Hypothalamus (tissue), 51 donors: ENCODE results near the gene NME9.
A peak's percentile ranks its signal among the peaks of the same experiment; 100 is the strongest.

Experiments used
- DNase-seq, 51 donors: peaks; one replicate each; lab custom pipeline; 2025; lab: John Stamatoyannopoulos, UW

The NME9 gene

GRCh38 chr3:138338244-138338643, 8.6 kb upstream of the NME9 start:
- DNase-seq = no peak

- DNase-seq = no peak
Measured at GRCh38 chr3:138336454-138336999, 6.9 kb upstream of the NME9 start.

GRCh38 chr3:138334608-138335007, 5.0 kb upstream of the NME9 start:
- DNase-seq = no peak

- peak in 1 of 51 donors; percentile 20 for DNase-seq
Measured at GRCh38 chr3:138332472-138333073, 2.9 kb upstream of the NME9 start.

GRCh38 chr3:138331143-138331894, 1.7 kb upstream of the NME9 start:
- peak in 2 of 51 donors; percentile 17 to 30 for DNase-seq

- no peak for DNase-seq
Measured at GRCh38 chr3:138329984-138330293, 288 bp upstream of the NME9 start.

- no peak for DNase-seq
Measured at GRCh38 chr3:138328341-138328740, 1.3 kb downstream of the NME9 start.

- DNase-seq = no peak
Measured at GRCh38 chr3:138327831-138328230, 1.8 kb downstream of the NME9 start.

GRCh38 chr3:138326866-138327595, 2.6 kb downstream of the NME9 start:
- no peak for DNase-seq

- DNase-seq = no peak
Measured at GRCh38 chr3:138325990-138326389, 3.7 kb downstream of the NME9 start.

- DNase-seq = no peak
Measured at GRCh38 chr3:138323971-138324370, 5.7 kb downstream of the NME9 start.

- no peak for DNase-seq
Measured at GRCh38 chr3:138317687-138318086, 12.0 kb downstream of the NME9 start.

GRCh38 chr3:138314751-138315150, 14.9 kb downstream of the NME9 start:
- DNase-seq = no peak

GRCh38 chr3:138310494-138310893, 19.2 kb downstream of the NME9 start:
- DNase-seq = no peak

- no peak for DNase-seq
Measured at GRCh38 chr3:138308783-138309182, 20.9 kb downstream of the NME9 start.

GRCh38 chr3:138307899-138308298, 21.8 kb downstream of the NME9 start:
- DNase-seq = no peak

GRCh38 chr3:138303474-138303873, 26.2 kb downstream of the NME9 start:
- peak in 11 of 51 donors; percentile 7 to 39 (median 15) for DNase-seq

GRCh38 chr3:138300647-138301046, 29.0 kb downstream of the NME9 start:
- DNase-seq = peak in 1 of 51 donors; percentile 19

- DNase-seq = no peak
Measured at GRCh38 chr3:138297876-138298275, 31.8 kb downstream of the NME9 start.

- DNase-seq = no peak
Measured at GRCh38 chr3:138297059-138297607, 32.5 kb downstream of the NME9 start.

- no peak for DNase-seq
Measured at GRCh38 chr3:138296639-138297038, 33.0 kb downstream of the NME9 start.
